Measurements from ENCODE around the gene DEDD.
"Not testable (repeated sequence)": the region's sequence is repeated elsewhere in the genome, so short reads cannot be mapped to it uniquely, and the experiment has no call there.

Gene DEDD

DNA sequence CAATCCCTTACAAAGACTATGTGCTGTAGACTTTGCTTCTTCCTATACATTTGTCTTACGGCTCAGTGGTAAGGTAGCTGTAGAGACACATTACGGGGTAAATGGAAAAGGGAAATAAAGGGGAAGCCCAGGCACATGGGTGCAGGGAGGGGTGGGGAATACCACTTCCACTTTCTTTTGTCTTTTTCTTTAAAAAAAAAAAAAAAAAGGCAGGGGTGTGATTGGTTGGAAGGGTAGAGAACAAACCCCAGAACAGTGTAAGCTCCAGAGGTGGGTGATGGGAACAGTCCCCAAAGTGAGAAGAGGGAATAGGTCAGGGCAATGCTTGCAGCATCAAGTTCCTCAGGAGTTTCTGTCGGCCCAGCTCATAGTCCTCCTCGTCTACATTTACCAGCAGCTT lies 10.6 kb downstream of the DEDD start:
- no peak for DNase-seq

DNA sequence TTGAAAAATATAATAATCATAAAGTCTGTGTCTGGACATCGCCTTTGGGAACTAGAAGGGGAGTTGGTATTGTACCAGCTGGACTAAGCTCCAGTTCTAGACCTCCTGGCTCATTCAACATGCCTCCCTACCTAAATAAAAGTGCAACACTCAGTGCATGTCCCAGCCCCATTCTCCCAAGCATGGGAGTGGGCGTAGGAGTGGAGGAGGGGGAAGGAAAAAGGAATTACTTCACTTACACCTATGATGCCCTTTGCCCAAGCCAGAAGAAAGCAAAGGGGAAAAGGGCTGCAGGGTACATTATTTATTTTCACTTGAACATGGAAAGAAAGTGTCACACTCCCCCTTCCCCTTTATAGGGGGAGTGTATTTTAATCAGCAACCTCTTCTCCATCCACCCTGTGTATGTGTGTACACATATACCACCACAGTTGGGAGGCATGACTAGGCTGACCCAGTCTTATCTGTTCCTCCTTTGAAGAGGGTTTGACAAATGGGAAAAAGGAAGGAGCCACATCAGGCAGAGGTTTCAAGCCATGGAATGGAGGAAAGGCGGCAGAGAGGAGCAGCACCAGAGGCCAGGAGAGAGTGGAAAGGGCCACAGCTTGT lies 11.3 kb downstream of the DEDD start:
- no peak for DNase-seq

DNA sequence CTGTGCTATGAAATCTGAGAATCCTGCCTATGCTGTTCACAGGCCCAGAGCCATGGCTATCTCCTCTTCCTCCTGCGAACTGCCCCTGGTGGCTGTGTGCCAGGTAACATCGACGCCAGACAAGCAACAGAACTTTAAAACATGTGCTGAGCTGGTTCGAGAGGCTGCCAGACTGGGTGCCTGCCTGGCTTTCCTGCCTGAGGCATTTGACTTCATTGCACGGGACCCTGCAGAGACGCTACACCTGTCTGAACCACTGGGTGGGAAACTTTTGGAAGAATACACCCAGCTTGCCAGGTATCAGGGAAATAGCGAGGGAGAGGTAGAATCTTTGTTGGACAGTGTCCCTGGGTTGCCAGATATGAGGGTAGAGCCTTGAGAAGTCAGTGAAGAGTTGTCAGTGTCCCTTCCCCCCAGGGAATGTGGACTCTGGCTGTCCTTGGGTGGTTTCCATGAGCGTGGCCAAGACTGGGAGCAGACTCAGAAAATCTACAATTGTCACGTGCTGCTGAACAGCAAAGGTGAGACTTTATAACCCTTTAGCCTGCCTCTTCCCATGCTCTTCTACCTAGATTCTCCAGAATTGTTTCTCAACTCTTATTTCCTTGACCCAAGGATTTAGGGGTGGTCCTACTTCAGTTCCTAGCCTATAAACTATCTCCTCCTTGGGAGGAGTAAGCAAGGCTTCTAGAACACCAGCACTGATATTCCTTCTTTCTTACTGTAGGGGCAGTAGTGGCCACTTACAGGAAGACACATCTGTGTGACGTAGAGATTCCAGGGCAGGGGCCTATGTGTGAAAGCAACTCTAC lies 13.2 kb downstream of the DEDD start:
- peak; percentile 90 for DNase-seq

DNA sequence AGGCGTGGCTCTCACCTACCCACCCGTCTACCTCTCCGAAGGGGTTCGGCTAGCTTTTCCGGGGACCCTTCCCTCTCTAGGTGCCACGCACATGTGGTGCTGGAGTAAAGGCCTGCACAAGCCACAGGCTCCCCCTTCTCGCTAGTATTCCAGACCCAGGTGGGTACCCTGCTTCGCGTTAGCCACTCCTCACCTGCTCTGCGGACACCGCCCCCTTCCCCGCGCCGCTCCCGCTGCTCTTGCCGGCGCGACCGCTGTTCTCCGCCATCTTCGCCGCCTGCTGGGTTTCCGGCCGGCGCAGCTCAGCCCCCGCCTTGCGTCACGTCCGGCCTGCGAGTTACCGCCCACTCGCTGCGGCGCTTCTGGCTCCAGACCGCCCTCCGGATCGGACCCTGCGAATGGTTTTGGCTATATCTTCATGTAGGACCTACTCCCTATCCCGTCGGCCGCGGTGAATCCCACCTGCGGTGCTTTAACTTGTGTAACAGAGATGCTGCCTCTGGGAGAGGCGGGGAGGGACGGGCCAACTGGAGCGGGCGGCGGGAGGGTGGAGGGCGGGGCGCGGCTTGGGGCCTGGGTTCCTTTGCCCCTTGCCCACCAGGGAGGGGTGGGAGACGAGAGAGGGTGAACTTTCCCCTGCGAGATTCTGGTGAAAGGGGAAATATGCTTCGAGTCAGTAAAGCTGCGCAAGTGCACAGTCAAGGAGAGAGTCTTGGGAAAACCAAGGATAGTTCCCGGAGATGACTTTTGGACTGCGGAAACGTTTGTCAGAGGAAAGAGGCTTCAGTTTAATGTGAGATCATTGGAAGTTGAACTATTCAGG lies 14.5 kb downstream of the DEDD start, which contains the start of the genes NIT1 and PFDN2:
Gene NIT1, plus strand, starts transcription at position 347 of the 823 bp plus-strand sequence. Its CDS starts 72 bp downstream, at position 419.
Gene PFDN2, minus strand, starts transcription at position 279 of the 823 bp plus-strand sequence. Its CDS starts 11 bp downstream, at position 268.
- peak; percentile 91 for DNase-seq

DNA sequence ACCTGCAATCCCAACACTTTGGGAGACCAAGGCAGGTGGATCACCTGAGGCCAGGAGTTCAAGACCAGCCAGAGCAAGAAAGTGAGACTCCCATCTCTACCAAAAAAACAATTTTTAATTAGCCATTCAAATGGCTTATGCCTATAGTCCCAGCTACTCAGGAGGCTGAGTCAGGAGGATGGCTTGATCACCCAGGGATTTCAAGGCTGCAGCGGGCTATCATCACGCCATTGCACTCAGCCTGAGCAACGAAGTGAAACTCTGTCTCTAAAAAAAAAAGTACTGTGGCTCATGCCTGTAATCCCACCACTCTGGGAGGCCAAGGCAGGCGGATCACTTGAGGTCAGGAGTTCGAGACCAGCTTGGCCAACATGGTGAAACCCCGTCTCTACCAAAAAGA lies 16.5 kb downstream of the DEDD start:
- not testable (repeated sequence) for DNase-seq

DNA sequence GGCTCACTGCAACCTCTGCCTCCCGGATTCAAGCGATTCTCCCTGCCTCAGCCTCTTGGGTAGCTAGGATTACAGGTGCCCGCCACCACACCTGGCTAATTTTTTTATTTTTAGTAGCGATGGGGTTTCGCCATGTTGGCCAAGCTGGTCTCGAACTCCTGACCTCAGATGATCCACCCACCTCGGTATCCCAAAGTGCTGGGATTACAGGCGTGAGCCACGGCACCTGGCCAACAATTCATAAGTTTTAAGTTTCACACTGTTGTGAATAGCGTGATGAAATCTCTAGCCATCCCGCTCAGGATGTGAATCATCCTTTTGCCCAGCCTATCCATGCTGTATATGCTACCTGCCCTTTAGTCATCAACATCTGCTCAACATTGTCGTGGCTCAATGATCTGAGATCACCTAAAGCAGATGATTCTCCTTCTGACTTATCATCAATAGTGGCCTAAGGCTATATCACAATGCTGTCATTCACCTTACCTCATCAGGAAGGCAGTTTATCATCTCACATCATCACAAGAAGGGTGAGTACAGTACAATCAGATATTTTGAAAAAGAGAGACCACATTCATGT lies 17.2 kb downstream of the DEDD start:
- DNase-seq: no peak

DNA sequence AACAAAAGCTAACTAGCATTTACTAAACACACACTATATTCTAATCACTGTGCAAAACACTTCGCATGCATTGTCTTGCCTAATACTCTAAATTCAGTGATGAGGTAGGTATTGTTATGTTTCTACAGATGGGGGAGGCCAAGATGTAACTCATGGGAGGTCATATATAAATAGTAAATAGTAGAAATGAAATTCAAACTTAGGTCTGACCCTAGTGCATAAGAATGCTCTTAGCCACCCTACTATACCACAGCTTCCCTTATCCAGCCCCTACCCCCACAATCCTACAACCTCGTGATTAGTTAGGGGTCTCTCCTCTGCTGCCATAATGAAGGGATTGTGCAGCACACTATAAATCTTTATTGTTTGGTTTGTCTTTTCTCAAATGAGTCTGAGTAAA lies 17.9 kb downstream of the DEDD start:
- no peak for DNase-seq

DNA sequence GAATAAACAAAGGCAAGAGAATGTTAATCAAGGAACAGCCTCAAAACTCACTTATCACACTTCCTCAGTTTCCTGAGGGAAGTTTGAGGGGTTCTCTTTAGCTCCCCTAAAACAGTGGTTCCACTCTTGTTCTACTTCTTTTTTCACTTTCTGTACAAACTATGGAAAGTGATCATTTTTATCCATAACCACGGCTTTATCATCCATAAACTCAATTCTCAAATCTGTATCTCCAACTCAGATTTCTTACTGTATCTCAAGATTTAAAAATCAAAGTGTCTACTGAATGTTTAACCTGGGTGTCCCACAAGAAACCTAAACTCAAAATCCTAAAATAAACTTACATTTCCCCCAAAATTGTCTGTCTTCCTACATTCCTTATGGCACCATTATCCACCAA lies 18.6 kb downstream of the DEDD start:
- DNase-seq: no peak

DNA sequence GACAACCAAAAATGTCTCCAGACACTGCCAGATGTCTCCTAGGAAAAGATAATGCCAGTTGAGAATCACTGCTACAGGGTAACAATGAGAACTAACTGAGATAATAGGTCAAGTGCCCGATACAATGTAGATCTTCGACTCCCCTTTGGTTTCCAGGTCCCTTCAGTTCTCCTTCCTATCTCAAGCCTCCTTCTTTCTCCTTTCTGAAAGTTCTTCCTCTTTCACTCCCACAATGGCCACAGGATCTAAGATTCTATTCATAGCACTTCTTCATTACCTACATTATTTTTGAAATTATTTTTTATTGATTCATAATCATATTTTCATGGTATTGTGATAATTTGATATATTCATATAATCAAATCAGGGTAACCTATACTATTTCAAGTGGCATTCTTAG lies 20.9 kb downstream of the DEDD start:
- DNase-seq: peak; percentile 37

DNA sequence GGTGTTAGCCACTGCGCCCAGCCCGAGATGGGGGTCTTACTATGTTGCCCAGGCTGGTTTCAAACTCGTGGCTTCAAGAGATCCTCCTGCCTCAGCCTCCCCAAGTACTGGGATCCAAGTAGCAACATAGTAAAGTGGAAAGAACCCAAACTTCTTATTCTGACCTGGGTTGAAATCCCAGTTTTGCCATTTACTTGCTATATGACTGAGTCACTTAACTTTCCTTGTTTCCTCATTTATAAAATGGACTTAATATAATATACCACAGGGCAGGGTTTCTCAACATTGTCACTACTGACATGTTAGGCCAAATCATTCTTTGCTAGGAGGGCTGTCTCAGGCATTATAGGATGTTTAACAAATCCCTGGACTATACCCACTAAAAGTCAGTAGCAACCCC lies 21.4 kb downstream of the DEDD start:
- DNase-seq: no peak

DNA sequence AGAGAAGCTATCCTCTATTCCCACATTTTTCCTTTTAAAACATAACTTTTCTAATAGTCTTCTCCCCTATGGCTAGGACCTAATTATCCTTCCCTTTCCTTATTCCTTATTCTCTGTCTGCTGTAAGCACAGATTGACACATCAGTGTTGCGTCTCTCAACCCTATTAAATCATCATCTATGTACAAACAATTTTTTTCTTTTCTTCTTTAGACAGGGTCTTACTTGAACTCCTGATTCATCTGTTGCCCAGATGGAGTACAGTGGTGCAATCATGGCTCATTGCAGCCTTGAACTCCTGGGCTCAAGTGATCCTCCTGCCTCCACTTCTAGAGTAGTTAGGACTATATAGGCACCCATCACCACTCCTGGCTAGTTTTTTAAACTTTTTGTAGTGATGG lies 26.0 kb downstream of the DEDD start:
- DNase-seq: no peak

DNA sequence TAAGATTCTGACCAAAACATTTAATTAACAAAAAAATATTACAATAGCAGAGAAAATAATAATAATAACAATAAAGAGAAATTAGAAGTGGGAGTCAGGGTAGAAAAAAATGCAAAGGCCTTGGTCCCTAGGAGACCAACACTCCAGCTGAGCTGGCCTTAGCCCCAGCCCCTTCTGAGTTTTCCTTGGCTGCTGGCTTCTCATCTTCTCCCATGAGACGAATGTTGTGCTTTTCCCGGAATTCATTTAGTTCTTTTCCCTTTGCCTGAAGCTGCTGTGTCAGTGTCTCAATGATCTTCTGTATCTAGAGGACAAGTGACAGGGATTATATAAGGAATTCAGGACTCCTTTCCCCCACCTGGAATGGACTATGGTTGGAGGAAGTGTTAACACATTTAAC lies 31.9 kb downstream of the DEDD start:
- no peak for DNase-seq

DNA sequence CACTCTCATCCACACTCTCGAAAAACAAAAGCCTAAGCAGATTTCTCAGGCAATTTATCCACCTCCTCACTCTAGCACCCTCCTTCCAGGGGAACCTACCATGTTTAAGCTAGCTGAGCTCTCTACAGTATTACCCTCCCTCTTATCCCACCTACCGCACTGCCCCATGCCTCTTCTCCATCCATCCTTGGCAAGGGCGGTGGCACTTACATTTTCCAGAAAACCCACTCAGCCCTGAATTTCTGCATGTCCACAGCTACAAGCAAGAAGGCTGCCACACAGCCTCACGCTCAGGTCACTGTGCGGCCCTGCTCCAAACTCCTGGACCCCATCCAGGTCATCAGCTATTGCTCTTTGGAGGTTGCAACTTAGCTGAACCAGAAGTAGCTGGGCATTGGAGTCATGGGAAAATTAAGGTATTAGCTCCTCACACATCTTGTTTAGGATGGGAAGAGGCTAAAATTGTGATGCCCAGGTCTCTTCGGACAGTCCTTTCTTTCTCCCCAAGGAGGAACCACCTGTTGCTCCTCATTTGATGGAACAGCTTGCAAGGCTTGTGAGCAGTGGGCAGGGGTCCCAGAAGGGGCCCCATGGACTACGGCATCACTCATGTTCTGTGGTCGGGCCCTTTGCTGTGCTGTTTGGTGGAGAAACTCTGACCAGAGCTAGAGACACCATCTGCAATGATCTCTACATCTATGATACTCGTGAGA lies 33.2 kb downstream of the DEDD start:
- DNase-seq: no peak

DNA sequence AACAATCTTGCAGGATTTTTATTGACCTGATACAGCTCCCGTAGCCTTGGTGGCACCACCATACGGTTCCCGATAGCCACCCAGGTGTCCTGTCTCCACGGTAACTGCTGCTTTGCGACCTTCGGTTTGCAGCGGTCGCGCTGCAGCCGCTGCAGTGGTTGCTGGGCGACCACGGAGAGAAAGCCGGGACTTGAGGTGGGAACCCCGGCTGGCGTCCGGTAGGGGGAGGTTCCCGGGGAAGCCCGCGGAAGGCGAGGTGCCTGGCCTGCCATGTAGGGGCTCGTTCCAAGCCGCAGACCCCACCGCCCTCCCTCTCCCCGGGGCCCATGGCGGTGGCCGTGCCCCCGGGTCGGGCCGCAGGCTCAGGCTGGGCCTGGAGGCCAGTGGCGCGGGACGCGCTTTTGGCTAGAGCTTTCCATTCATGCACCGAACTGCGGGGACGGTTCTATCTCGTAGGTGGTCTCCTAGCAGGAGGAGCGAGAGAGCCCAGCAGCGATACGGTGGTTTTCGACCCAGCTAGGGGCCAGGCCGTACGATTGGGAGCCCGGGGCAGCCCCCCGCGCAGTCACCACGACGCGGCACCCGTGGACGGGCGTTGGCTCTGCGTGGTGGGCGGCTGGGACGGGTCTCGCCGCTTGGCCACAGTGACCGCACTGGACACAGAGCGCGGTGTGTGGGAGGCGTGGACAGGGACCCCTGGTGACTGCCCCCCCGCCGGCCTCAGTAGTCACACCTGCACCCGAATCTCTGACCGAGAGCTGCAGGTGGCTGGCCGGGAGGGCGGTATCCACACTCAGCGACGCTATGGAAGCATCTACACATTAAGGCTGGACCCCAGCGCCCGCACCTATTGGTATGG lies 34.0 kb downstream of the DEDD start, which contains the start of gene KLHDC9:
Gene KLHDC9, plus strand, starts transcription at position 152 of the 859 bp plus-strand sequence. Its CDS starts 175 bp downstream, at position 327.
- peak; percentile 82 for DNase-seq

DNA sequence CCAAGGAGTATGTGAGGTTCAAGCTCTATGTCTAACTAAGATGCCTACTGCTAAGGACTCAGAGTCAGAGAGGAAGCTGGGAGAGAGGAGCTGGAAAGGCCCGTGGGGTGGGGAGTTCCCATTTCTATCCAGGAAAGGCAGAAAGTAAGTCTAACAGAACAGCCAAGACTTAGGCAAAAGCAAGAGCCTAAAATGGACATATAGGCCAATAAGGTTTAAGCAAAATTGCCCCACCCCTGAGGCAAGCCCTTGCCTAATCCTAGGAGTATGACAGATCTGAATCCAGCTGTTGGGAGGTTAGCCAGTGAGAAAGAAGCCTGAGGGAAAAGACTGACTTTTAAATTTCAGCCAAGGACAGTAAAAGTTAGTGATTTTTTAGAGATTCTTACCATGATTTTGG lies 35.9 kb downstream of the DEDD start:
- DNase-seq: no peak

DNA sequence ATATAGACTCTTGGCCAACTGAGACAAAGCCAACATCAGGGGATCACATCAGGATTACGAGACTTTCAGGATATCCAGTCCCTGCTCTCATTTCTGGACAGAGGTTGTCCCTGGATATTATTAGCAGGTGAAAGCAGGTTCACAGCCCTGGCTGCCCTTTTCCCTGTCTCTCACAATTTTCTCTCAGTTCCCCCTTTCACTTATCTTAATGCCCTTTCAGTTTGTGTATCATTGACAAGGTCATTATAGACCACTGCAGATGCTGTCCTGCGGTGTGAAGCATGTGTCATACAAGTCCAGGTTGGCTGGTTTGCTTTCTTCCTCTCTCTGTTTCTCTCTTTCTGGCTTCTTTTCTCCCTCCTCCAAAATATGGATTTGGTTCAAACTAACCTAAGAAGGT lies 36.5 kb downstream of the DEDD start:
- no peak for DNase-seq

DNA sequence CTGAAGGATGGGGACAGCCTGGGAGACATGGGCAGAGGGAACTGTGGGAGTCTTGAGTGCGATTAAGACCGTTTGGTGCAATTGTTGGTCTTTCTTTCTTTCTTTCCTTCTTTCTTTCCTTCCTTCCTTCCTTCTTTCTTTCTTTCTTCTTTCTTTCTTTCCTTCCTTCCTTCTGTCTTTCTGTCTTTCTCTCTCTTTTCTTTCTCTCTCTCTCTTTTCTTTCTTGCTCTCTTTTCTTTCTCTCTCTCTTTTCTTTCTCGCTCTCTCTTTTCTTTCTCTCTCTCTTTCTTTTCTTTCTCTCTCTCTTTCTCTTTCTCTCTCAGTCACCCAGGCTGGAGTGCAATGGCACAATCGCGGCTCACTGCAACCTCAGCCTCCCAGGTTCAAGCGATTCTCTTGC lies 37.2 kb downstream of the DEDD start:
- DNase-seq: no peak

DNA sequence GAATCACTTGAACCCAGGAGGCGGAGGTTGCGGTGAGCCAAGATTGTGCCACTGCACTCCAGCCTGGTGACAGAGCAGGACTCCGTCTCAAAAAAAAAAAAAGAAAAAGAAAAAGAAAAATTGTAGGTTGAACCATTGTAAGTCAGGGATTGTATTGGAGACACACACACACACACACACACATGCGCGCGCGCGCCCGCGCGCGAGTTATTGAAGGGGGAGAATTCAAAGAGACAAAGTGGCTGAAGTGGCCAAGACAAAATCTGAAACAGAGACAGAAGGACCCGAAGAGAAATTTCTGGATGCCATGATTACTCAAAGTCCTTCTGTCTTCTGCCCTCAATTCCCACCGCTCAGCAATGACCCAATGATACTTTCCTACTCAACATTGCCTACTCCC lies 38.0 kb downstream of the DEDD start:
- DNase-seq: no peak

DNA sequence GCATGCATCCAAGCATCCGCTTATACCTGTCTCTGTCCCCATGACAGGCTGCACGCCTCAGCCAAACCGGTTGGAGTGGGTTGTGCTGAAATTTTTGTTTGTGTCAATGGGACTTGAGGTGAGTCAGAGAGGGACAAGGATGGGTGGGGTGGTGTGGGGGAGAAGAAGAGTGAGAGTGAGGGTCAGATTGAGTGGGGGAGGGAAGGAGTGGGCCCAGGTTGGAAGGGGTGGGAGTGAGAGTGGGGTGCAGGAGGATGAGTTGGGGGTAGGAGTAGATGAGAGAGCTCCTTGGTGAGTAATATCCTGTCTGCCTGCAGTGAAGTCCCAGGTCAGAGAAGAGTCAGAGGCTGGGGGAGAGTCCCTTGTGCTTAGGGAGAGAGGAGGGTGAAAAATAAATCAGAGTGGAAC lies 39.8 kb downstream of the DEDD start:
- DNase-seq: no peak

DNA sequence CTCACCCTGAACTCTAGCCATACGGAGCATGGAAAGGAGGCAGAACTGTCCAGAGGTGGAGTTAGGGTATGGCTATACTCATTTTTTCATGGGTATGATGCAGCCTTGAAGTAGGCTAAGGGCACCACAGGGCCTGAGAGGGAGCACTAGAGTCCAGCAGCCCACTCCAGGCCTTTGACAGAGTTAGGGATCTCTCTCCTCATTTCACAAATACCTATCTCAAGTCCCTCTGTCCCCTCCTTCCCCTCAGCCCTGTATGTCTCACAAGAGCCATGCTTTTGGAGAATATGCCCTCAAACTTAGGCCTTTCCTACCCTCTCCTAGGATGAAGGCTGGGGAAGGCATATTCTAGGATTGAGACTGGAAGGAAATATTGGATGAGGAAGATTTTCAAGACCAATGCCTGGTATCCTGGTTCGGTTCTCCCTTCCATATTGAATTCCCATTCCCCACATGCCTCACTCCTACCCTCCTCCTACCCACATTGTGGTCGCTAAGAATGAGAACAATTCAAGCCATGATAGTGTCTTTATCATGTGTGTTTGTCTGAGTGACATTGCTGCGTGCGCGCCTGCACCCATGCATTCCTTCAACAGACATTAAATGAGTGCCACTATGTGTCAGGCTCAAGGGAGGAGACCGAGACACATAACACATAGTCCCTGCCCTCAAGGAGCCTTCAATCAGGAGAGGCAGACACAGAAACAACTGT lies 40.5 kb downstream of the DEDD start:
- DNase-seq: no peak

DNA sequence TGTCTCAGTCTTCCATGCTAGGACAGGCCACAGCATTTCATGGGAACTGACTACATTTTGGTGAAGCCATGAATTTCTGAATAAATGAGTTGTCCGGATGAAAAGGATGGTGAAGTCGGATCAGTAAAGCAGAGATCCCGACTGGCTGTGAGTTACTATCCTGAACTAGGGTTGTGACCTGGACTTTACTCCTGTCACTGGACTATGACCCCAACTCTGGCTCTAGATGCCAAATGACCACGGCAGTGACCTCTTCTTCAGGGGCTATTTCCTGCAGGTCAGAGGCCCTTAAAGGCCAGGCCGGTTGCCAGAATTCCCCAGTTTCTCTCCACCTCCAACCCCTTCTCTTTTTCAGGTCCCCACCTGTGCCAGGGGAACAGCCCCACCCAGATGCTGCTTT lies 41.4 kb downstream of the DEDD start:
- DNase-seq: no peak
